Fibroblast of lung (primary cell): ENCODE results near the gene ZDHHC23. TPM values are rescaled to one million over a fixed set of nuclear protein-coding genes. Genes with fewer than 3 reads are reported as not detected.

Experiments
- DNase-seq, 2 donors: peaks; one replicate each; pipeline versions ENCODE4 v3.0.0 to v3.0.0-alpha.2; 2010; ENCODE audit warnings: low read depth in 2 of 2
- H2AFZ ChIP-seq: 2 replicates; pipeline ENCODE4 v1.5.1; 2012; ENCODE audit warnings: low read length, control low read depth, inconsistent platforms
- H3K27ac ChIP-seq: 2 replicates; pipeline ENCODE4 v1.5.1; 2011; ENCODE audit warnings: low read length, control low read depth; ENCODE audit not compliant: insufficient read depth
- H3K27me3 ChIP-seq: 2 replicates; pipeline ENCODE4 v1.5.1; 2011; ENCODE audit warnings: mild to moderate bottlenecking, low read length; ENCODE audit not compliant: control insufficient read depth, insufficient read depth
- H3K36me3 ChIP-seq: 2 replicates; pipeline ENCODE4 v1.5.1; 2011; ENCODE audit warnings: low read length; ENCODE audit not compliant: control insufficient read depth, insufficient read depth
- H3K4me1 ChIP-seq: 2 replicates; pipeline ENCODE4 v1.5.1; 2011; ENCODE audit warnings: low read length; ENCODE audit not compliant: control insufficient read depth, insufficient read depth; ENCODE audit errors: extremely low read depth
- H3K4me2 ChIP-seq: 2 replicates; pipeline ENCODE4 v1.5.1; 2011; ENCODE audit warnings: low read length, control low read depth; ENCODE audit not compliant: insufficient read depth; ENCODE audit errors: extremely low read depth
- H3K4me3 ChIP-seq, 4 experiments: fragments of 200-600 bp in 1 of 4; sonication (generic) in 1 of 4; replicated peaks in 1 of 4; 2 replicates each; pipeline ENCODE4 v1.5.1; 2011 to 2016; ENCODE audit warnings: low read length in 4 of 4, low read depth in 3 of 4, mild to moderate bottlenecking in 3 of 4, control low read depth in 2 of 4, inconsistent platforms in 1 of 4, mixed read lengths in 1 of 4; ENCODE audit not compliant: insufficient read depth in 1 of 4; ENCODE audit errors: control extremely low read depth in 1 of 4
- H3K79me2 ChIP-seq: 2 replicates; pipeline ENCODE4 v1.5.1; 2012; ENCODE audit warnings: mild to moderate bottlenecking, low read length, inconsistent platforms; ENCODE audit not compliant: control insufficient read depth, insufficient read depth
- H3K9ac ChIP-seq: 2 replicates; pipeline ENCODE4 v1.5.1; 2011; ENCODE audit warnings: mild to moderate bottlenecking, low read length, control low read depth; ENCODE audit not compliant: insufficient read depth
- H3K9me3 ChIP-seq: 2 replicates; pipeline ENCODE4 v1.5.1; 2012; ENCODE audit warnings: low read depth, low read length; ENCODE audit not compliant: control insufficient read depth, insufficient read depth
- H4K20me1 ChIP-seq: 2 replicates; pipeline ENCODE4 v1.5.1; 2011; ENCODE audit warnings: low read length; ENCODE audit not compliant: control insufficient read depth, insufficient read depth; ENCODE audit errors: extremely low read depth
- EZH2 ChIP-seq: IDR thresholded peaks from 2 replicates; pipeline ENCODE4 v1.5.1; 2012; ENCODE audit warnings: low read length, control low read depth, mild to moderate bottlenecking; ENCODE audit errors: missing control alignments
- polyA plus RNA-seq, 2 donors: library from polyadenylated mRNA; depleted of rRNA in 1 of 2; stranded (reverse) in 1 of 2; unstranded in 1 of 2; fragments of >200 nt; gene quantifications; 2 replicates each; pipeline ENCODE4 v1.2.1, GENCODE V29; 2011 to 2012; ENCODE audit warnings: missing spikeins in 1 of 2
- total RNA-seq: library from RNA; depleted of rRNA; stranded (reverse); fragments of >200 nt; gene quantifications from 2 replicates; pipeline ENCODE4 v1.2.1, GENCODE V29; 2014
- TF ChIP-seq, protein P1 (sequence below), 2 donors: IDR thresholded peaks in 1 of 2; conservative IDR thresholded peaks in 1 of 2; 1 replicate in 1 of 2; 2 replicates in 1 of 2; pipeline ENCODE4 v1.5.1; 2011 to 2012; ENCODE audit warnings: low read length in 2 of 2, control low read depth in 1 of 2, inconsistent platforms in 1 of 2, low read depth in 1 of 2, mild to moderate bottlenecking in 1 of 2

ZDHHC23 gene
- total and polyA plus RNA-seq, 2 donors (not counting 1 experiment from before 2014, with no cell fraction given) = 0.50 to 1.5 TPM

DNA sequence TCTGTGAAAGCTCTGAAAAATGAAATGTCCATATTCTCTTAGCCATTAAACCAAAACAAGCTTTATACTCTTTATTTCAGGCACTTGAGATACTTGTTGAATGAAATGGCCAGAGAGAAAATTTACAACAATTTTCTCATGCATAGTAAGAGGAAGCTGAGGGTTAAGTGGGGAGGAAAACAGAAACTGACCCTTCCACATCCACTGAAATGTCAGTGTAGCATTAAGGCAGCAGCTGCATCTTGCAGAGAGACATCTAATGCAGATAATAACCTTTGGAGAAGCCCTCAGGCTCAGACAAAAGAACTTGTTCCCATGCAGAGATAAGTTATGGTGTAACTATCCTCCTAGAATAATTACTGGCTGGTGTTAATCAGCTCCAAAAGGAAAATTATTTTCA is 34.0 kb downstream of the ZDHHC23 start:
- H3K36me3 ChIP-seq = no peaks in the 10 kb centered on the region
- H3K27ac ChIP-seq = no peak overlapping the region
- H3K4me3 ChIP-seq = no peak overlapping the region
- no peaks in the 10 kb centered on the region for H3K4me1 ChIP-seq
- no peak for DNase-seq
- no peak overlapping the region for H3K9ac ChIP-seq
- H4K20me1 ChIP-seq = no peaks in the 10 kb centered on the region
- TF ChIP-seq, protein P1, sequence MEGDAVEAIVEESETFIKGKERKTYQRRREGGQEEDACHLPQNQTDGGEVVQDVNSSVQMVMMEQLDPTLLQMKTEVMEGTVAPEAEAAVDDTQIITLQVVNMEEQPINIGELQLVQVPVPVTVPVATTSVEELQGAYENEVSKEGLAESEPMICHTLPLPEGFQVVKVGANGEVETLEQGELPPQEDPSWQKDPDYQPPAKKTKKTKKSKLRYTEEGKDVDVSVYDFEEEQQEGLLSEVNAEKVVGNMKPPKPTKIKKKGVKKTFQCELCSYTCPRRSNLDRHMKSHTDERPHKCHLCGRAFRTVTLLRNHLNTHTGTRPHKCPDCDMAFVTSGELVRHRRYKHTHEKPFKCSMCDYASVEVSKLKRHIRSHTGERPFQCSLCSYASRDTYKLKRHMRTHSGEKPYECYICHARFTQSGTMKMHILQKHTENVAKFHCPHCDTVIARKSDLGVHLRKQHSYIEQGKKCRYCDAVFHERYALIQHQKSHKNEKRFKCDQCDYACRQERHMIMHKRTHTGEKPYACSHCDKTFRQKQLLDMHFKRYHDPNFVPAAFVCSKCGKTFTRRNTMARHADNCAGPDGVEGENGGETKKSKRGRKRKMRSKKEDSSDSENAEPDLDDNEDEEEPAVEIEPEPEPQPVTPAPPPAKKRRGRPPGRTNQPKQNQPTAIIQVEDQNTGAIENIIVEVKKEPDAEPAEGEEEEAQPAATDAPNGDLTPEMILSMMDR (conservative IDR thresholded peaks at IDR 0.05 in 1 of 2, IDR thresholded peaks at IDR 0.05 in 1 of 2; ENCODE audit: low read depth in 1 of 2, low read length in 2 of 2) = no peak
- no peak for TF ChIP-seq EZH2
- H3K9me3 ChIP-seq = no peaks in the 10 kb centered on the region
- H3K79me2 ChIP-seq = no peaks in the 10 kb centered on the region
- no peaks in the 10 kb centered on the region for H3K27me3 ChIP-seq
- no peak overlapping the region for H3K4me2 ChIP-seq
- H2AFZ ChIP-seq = no peak overlapping the region

- no peaks in the 10 kb centered on the region for H3K27me3 ChIP-seq
- DNase-seq = no peak
- H3K27ac ChIP-seq = no peak overlapping the region
- H3K4me3 ChIP-seq = no peak overlapping the region
- H3K9ac ChIP-seq = no peak overlapping the region
- no peak overlapping the region for H2AFZ ChIP-seq
- no peaks in the 10 kb centered on the region for H3K9me3 ChIP-seq
- H3K4me1 ChIP-seq = no peaks in the 10 kb centered on the region
- H3K79me2 ChIP-seq = no peaks in the 10 kb centered on the region
- H3K36me3 ChIP-seq = no peaks in the 10 kb centered on the region
- no peaks in the 10 kb centered on the region for H4K20me1 ChIP-seq
- no peak overlapping the region for H3K4me2 ChIP-seq
- no peak for TF ChIP-seq EZH2
- TF ChIP-seq, protein P1 (conservative IDR thresholded peaks at IDR 0.05 in 1 of 2, IDR thresholded peaks at IDR 0.05 in 1 of 2; ENCODE audit: low read depth in 1 of 2, low read length in 2 of 2) = no peak
Measured at GRCh38 chr3:113983544-113983943, 35.7 kb downstream of the ZDHHC23 start.

DNA sequence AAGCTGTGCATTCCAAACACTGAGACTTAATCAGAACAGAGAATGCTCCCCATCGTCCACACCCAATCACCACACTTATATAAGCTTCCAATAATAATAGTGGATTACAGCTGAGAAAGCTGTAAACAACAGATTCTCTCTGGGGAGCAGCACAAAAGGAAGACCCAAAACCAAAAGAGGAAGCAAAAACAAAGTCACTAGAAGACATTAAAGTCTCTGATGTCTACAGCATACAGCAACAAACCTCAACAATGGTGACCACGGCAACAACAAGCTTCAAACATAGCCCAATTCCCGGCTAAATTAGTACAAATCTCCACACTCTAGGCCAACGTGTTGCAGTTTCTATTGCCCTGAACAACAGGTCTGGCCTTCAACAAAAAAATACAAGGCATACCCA is 37.7 kb downstream of the ZDHHC23 start:
- no peak overlapping the region for H3K4me2 ChIP-seq
- H2AFZ ChIP-seq = no peak overlapping the region
- no peaks in the 10 kb centered on the region for H3K36me3 ChIP-seq
- H4K20me1 ChIP-seq = no peaks in the 10 kb centered on the region
- H3K4me1 ChIP-seq = no peaks in the 10 kb centered on the region
- no peaks in the 10 kb centered on the region for H3K27me3 ChIP-seq
- no peak for TF ChIP-seq EZH2
- TF ChIP-seq, protein P1 (conservative IDR thresholded peaks at IDR 0.05 in 1 of 2, IDR thresholded peaks at IDR 0.05 in 1 of 2; ENCODE audit: low read depth in 1 of 2, low read length in 2 of 2) = no peak
- no peaks in the 10 kb centered on the region for H3K79me2 ChIP-seq
- no peaks in the 10 kb centered on the region for H3K9me3 ChIP-seq
- H3K27ac ChIP-seq = no peak overlapping the region
- no peak overlapping the region for H3K9ac ChIP-seq
- DNase-seq = no peak
- H3K4me3 ChIP-seq = no peak overlapping the region
